Smooth muscle cell (in vitro differentiated cells): Measurements from ENCODE around the gene AP3D1. TPM values are rescaled to one million over a fixed set of nuclear protein-coding genes. Genes with fewer than 3 reads are reported as not detected.

ENCODE experiments used
- DNase-seq: peaks from one replicate; lab custom pipeline; 2025; ENCODE audit not compliant: unreplicated experiment; lab: John Stamatoyannopoulos, UW
- H2AFZ ChIP-seq: fragments of 200-600 bp; sonication (generic); 2 replicates; pipeline ENCODE4 v1.6.0; 2016; ENCODE audit warnings: antibody characterized with exemption, low read depth, mild to moderate bottlenecking
- H3F3A ChIP-seq: fragments of 200-600 bp; sonication (generic); 2 replicates; pipeline ENCODE4 v1.6.0; 2017; ENCODE audit warnings: antibody characterized with exemption, low read depth
- H3K27ac ChIP-seq: fragments of 200-600 bp; sonication (generic); 2 replicates; pipeline ENCODE4 v1.5.1; 2016; ENCODE audit warnings: low read depth, mild to moderate bottlenecking
- H3K27me3 ChIP-seq: fragments of 200-600 bp; sonication (generic); 2 replicates; pipeline ENCODE4 v1.6.1; 2016; ENCODE audit warnings: low read depth, mild to moderate bottlenecking
- H3K36me3 ChIP-seq: fragments of 200-600 bp; sonication (generic); 2 replicates; pipeline ENCODE4 v1.5.1; 2016; ENCODE audit warnings: low read depth
- H3K4me1 ChIP-seq: fragments of 200-600 bp; sonication (generic); 2 replicates; pipeline ENCODE4 v1.5.1; 2016; ENCODE audit warnings: low read depth
- H3K4me2 ChIP-seq: fragments of 200-600 bp; sonication (generic); 2 replicates; pipeline ENCODE4 v1.6.0; 2016; ENCODE audit warnings: mild to moderate bottlenecking
- H3K4me3 ChIP-seq: fragments of 200-600 bp; sonication (generic); 2 replicates; pipeline ENCODE4 v1.5.1; 2016; ENCODE audit warnings: mild to moderate bottlenecking
- H3K79me2 ChIP-seq: fragments of 200-600 bp; sonication (generic); 2 replicates; pipeline ENCODE4 v1.6.0; 2016; ENCODE audit warnings: low read depth, mild to moderate bottlenecking
- H3K9ac ChIP-seq: fragments of 200-600 bp; sonication (generic); 2 replicates; pipeline ENCODE4 v1.6.0; 2016; ENCODE audit warnings: low read depth
- H3K9me3 ChIP-seq: fragments of 200-600 bp; sonication (generic); replicated peaks from 2 replicates; pipeline ENCODE4 v1.5.1; 2016; ENCODE audit warnings: low read depth
- H4K20me1 ChIP-seq: fragments of 200-600 bp; sonication (generic); 2 replicates; pipeline ENCODE4 v1.6.0; 2016; ENCODE audit warnings: low read depth
- CTCF ChIP-seq: fragments of 200-600 bp; sonication (generic); IDR thresholded peaks from 2 replicates; pipeline ENCODE4 v1.5.1; 2017; ENCODE audit warnings: borderline replicate concordance, mild to moderate bottlenecking, antibody characterized with exemption; ENCODE audit not compliant: insufficient read depth, poor library complexity, severe bottlenecking
- WGBS: methylation state at CpG from one replicate; pipeline ENCODE4 v1.1.7; 2016; ENCODE audit warnings: low lambda C conversion rate; 5-methylcytosine and 5-hydroxymethylcytosine counted together
- polyA plus RNA-seq: library from polyadenylated mRNA; unstranded; fragments of >200 nt; fragmentation: Nextera tagmentation; extraction: Ambion mirVana; gene quantifications from 2 replicates; pipeline ENCODE4 v1.2.1, GENCODE V29; 2016
- total RNA-seq: library from RNA; depleted of rRNA; stranded (reverse); fragments of >200 nt; gene quantifications from 2 replicates; pipeline ENCODE4 v1.2.3, GENCODE V29; 2014

AP3D1 gene
- total and polyA plus RNA-seq, 2 experiments from 2014 or later, result 66.2 to 81.0 TPM

GRCh38 chr19:2111886-2112285 is 39.5 kb downstream of the AP3D1 start:
- no peak for TF ChIP-seq CTCF
- 99% methylated on average over 20 of the region's 20 CpGs for WGBS

GRCh38 chr19:2111425-2111824 is 39.9 kb downstream of the AP3D1 start:
- Histone ChIP-seq H3K4me1 (no peaks in the 10 kb centered on the region), H3K9me3 (no peaks in the 10 kb centered on the region), H3K27ac (no peak overlapping the region), H4K20me1 (peaks cover 43% of the 10 kb centered on the region), H3K79me2 (no peaks in the 10 kb centered on the region), H3K27me3 (no peaks in the 10 kb centered on the region), H3K9ac (no peak overlapping the region), H3K4me3 (no peak overlapping the region), H3K36me3 (no peaks in the 10 kb centered on the region), H3F3A (no peaks in the 10 kb centered on the region), H2AFZ (no peak overlapping the region), H3K4me2 (no peak overlapping the region)
- no peak for DNase-seq
- WGBS, result 93% methylated on average over 20 of the region's 22 CpGs
- no peak for TF ChIP-seq CTCF

More at GRCh38 chr19:2111886-2112285, 39.5 kb downstream of the AP3D1 start:
- Histone ChIP-seq H3K9ac (no peak overlapping the region), H3K36me3 (no peaks in the 10 kb centered on the region), H3K4me1 (no peaks in the 10 kb centered on the region), H4K20me1 (peaks cover 39% of the 10 kb centered on the region), H3K4me3 (no peak overlapping the region), H3K27ac (no peak overlapping the region), H3K9me3 (no peaks in the 10 kb centered on the region), H2AFZ (no peak overlapping the region), H3F3A (no peaks in the 10 kb centered on the region), H3K79me2 (no peaks in the 10 kb centered on the region), H3K4me2 (no peak overlapping the region), H3K27me3 (no peaks in the 10 kb centered on the region)
- DNase-seq, result no peak

- WGBS, result over 99% methylated on average over 12 of the region's 13 CpGs
- Histone ChIP-seq H3K4me2 (no peak overlapping the region), H3K79me2 (peaks cover 2% of the 10 kb centered on the region), H3K4me3 (no peak overlapping the region), H4K20me1 (peaks cover 45% of the 10 kb centered on the region), H3K27ac (no peak overlapping the region), H3K27me3 (no peaks in the 10 kb centered on the region), H3K36me3 (no peaks in the 10 kb centered on the region), H3K9me3 (no peaks in the 10 kb centered on the region), H3K4me1 (no peaks in the 10 kb centered on the region), H2AFZ (no peak overlapping the region), H3F3A (no peaks in the 10 kb centered on the region), H3K9ac (no peak overlapping the region)
- TF ChIP-seq CTCF, result no peak
- no peak for DNase-seq
Observed at GRCh38 chr19:2110822-2111221, 40.5 kb downstream of the AP3D1 start.

GRCh38 chr19:2109046-2109864 is 42.1 kb downstream of the AP3D1 start:
- Histone ChIP-seq H4K20me1 (peaks cover 56% of the 10 kb centered on the region), H3K9me3 (no peaks in the 10 kb centered on the region), H3K79me2 (peaks cover 17% of the 10 kb centered on the region), H3K27me3 (no peaks in the 10 kb centered on the region), H3K4me3 (no peak overlapping the region), H2AFZ (no peak overlapping the region), H3F3A (no peaks in the 10 kb centered on the region), H3K9ac (no peak overlapping the region), H3K27ac (no peak overlapping the region), H3K4me2 (no peak overlapping the region), H3K4me1 (no peaks in the 10 kb centered on the region), H3K36me3 (no peaks in the 10 kb centered on the region)
- WGBS, result 94% methylated on average over 30 of the region's 31 CpGs
- TF ChIP-seq CTCF, result no peak
- DNase-seq, result no peak
